ENCODE measurements around the gene TRAF3IP1. TPM values are rescaled to one million over a fixed set of nuclear protein-coding genes. Genes with fewer than 3 reads are reported as not detected.

TRAF3IP1 gene
- total RNA-seq, 2 donors from 2014 or later = 5.4 to 10.9 TPM

DNA sequence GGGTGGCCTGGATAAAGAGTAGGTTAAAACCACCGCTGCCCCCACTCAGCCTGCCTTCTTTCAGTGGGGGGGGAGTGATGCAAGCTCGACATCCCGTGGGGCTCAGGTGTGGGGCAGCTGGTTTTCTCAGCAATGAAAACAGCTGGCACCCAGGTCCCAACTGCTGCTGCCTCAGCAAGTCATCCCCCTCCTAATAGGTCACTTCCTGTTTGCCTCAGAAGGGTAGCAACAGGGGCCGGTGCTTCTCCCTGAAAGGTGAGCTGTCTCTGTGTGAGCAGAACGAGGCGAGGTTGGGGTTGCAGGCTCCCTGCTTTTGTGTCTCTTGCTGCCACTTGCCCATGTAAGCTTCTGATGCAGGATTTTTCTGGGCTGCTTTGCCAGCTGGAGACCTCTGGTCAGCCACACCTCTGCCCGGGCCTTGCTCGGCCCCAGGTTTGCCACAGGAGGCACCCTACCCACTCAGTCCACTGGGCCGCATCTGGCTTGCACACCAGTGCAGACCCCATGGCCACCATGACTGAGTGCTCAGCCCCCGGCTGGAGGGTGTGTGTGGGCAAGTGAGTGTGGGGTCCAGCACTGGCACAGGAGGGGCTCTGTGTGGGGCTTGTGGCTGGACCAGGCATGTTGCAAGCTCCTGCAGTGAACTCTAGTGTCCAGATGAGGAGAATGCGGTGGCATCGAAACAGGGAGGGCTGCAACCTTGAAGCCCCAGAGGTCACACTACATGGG lies 94.9 kb downstream of the TRAF3IP1 start:
- no peaks in the 10 kb centered on the region for H3K9me3 ChIP-seq
- ATAC-seq = no peak
- WGBS, 2 donors = 92 to 96% methylated on average over 8 to 12 of the region's 12 CpGs
- DNase-seq = no peak
- intact Hi-C loops (cut with DNase I) = no loop called here
- H3K4me3 ChIP-seq = no peak overlapping the region
- no peaks in the 10 kb centered on the region for H3K4me1 ChIP-seq
- H3K27ac ChIP-seq = no peak overlapping the region
- H3K36me3 ChIP-seq (replicated peaks in 1 of 2; ENCODE audit: insufficient read depth in 1 of 2, low read depth in 2 of 2) = no peaks in the 10 kb centered on the region
- TF ChIP-seq POLR2A (IDR thresholded peaks at IDR 0.05) = no peak
- TF ChIP-seq, protein P1, sequence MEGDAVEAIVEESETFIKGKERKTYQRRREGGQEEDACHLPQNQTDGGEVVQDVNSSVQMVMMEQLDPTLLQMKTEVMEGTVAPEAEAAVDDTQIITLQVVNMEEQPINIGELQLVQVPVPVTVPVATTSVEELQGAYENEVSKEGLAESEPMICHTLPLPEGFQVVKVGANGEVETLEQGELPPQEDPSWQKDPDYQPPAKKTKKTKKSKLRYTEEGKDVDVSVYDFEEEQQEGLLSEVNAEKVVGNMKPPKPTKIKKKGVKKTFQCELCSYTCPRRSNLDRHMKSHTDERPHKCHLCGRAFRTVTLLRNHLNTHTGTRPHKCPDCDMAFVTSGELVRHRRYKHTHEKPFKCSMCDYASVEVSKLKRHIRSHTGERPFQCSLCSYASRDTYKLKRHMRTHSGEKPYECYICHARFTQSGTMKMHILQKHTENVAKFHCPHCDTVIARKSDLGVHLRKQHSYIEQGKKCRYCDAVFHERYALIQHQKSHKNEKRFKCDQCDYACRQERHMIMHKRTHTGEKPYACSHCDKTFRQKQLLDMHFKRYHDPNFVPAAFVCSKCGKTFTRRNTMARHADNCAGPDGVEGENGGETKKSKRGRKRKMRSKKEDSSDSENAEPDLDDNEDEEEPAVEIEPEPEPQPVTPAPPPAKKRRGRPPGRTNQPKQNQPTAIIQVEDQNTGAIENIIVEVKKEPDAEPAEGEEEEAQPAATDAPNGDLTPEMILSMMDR (IDR thresholded peaks at IDR 0.05) = no peak
- H3K27me3 ChIP-seq = no peaks in the 10 kb centered on the region

DNA sequence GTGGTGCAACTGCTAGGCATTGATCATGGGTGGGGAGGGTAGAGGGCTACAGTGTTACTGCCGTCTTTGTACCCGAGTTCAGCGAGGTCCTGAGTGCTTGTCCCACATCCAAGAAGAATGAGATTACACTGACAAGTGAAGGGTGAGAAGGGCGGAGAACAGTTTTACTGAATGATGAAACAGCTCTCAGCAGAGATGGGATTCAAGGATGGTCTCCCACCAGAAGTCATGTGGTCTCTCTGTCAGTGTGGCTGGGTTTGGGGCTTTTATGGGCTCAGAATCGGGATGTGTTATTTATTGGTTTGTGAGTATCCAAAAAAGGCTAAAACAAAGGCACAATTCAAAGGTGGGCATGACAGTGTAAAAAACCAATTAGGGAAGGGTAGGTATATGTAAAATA lies 95.6 kb downstream of the TRAF3IP1 start:
- no peak overlapping the region for H3K27ac ChIP-seq
- no peak overlapping the region for H3K4me3 ChIP-seq
- DNase-seq (no peak), ATAC-seq (no peak)
- TF ChIP-seq POLR2A (IDR thresholded peaks at IDR 0.05) = no peak
- TF ChIP-seq, protein P1 (IDR thresholded peaks at IDR 0.05) = no peak
- no peaks in the 10 kb centered on the region for H3K36me3 ChIP-seq (replicated peaks in 1 of 2; ENCODE audit: insufficient read depth in 1 of 2, low read depth in 2 of 2)
- no peaks in the 10 kb centered on the region for H3K9me3 ChIP-seq
- 98 to 100% methylated on average over 5 of the region's 5 CpGs for WGBS, 2 donors
- intact Hi-C loops (cut with DNase I) = no loop called here
- no peaks in the 10 kb centered on the region for H3K4me1 ChIP-seq
- H3K27me3 ChIP-seq = no peaks in the 10 kb centered on the region

DNA sequence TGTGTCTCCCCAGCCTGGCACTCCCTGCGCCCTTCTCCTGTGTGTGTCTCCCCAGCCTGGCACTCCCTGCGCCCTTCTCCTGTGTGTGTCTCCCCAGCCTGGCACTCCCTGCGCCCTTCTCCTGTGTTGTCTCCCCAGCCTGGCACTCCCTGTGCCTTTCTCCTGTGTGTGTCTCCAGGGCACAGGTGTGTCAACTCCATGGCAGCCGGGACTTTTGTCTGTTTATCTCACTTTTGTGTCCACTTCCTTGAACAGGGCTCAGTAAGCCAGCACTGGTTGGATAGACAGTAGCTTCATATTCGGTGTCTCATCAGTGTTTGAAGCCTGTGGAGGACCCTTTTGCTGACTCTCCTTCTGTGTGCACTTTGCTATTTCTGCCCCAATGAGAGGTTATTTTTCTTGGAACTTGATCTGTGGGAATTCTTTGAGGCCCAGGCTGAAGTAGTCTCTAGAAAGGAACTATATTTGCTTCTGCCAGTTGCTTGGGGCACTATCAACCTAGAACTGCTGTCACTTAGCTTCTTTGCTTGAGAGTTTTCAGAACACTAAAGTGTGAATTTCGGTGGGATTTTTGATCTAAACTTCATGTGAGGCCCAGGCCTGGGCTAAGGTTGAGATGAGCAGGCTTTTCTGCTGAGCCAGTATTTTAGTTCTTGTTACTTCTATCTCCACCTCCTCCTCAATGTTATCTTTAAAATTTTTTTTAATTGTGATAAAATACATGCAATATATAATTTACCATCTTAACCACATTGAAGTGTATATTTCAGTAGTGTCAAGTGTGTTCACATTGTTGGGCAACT lies 98.1 kb downstream of the TRAF3IP1 start:
- intact Hi-C loops (cut with DNase I) = no loop called here

DNA sequence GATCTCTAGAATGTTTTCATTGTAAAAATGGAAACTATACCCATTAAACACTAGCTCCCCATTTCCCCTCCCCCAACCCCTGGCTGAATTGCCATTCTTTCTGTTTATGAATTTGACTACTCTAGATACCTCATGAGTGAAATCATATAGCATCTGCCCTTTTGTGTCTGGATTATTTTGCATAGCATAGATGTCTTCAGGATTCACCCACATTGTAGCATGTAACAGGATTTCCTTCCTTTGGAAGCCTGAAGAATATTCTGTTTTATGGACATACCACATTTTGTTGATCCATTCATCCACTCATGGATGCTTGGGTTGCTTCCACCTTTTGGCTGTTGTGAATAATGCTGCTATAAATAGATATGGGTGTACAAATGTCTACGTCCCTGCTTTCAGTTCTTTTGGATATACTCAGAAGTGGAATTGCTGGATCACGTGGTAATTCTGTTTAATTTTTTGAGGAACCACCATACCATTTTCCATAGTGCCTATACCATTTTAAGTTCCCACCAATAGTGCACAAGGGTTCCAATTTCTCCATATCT lies 98.8 kb downstream of the TRAF3IP1 start:
- no peak for ATAC-seq

More for the DNA sequence above, 98.1 kb downstream of the TRAF3IP1 start:
- Histone ChIP-seq H3K9me3 (no peaks in the 10 kb centered on the region), H3K4me1 (no peaks in the 10 kb centered on the region), H3K4me3 (no peak overlapping the region), H3K27me3 (no peaks in the 10 kb centered on the region), H3K27ac (no peak overlapping the region), H3K36me3 (replicated peaks in 1 of 2; ENCODE audit: insufficient read depth in 1 of 2, low read depth in 2 of 2) (no peaks in the 10 kb centered on the region)
- ATAC-seq (no peak), DNase-seq (no peak)
- TF ChIP-seq POLR2A (IDR thresholded peaks at IDR 0.05) = no peak
- TF ChIP-seq, protein P1 (IDR thresholded peaks at IDR 0.05) = no peak
- WGBS, 2 donors = 70 to 71% methylated on average over 6 of the region's 6 CpGs

More for the DNA sequence above, 98.8 kb downstream of the TRAF3IP1 start:
- TF ChIP-seq, protein P1 (IDR thresholded peaks at IDR 0.05) = no peak
- no peak for TF ChIP-seq POLR2A (IDR thresholded peaks at IDR 0.05)
- H3K27ac ChIP-seq = no peak overlapping the region
- no peaks in the 10 kb centered on the region for H3K27me3 ChIP-seq
- H3K4me3 ChIP-seq = no peak overlapping the region
- WGBS, 2 donors = 88 to 91% methylated on average over 2 of the region's 2 CpGs
- H3K9me3 ChIP-seq = no peaks in the 10 kb centered on the region
- intact Hi-C loops (cut with DNase I) = no loop called here
- H3K36me3 ChIP-seq (replicated peaks in 1 of 2; ENCODE audit: insufficient read depth in 1 of 2, low read depth in 2 of 2) = no peaks in the 10 kb centered on the region
- H3K4me1 ChIP-seq = no peaks in the 10 kb centered on the region
- no peak for DNase-seq

All from body of pancreas (tissue), 4 donors.